MCF 10A (cell line): Measurements from ENCODE around the gene GFM1. TPM values are rescaled to one million over a fixed set of nuclear protein-coding genes. Genes with fewer than 3 reads are reported as not detected.

Experiments
- BruUV-seq: library from RNA; stranded (reverse); fragments of 400-500 nt; replicated peaks from 2 replicates; lab custom pipeline; 2021; lab: Mats Ljungman, UMichigan
- CTCF ChIA-PET: fragments of 300-600 bp; sonication (Branson Sonifier 250); formaldehyde crosslinking; extraction: SDS; loops from one replicate; lab custom pipeline; 2021; ENCODE audit warnings: antibody characterized with exemption, inconsistent platforms; lab: Yijun Ruan, JAX
- POLR2A ChIA-PET: fragments of 300-600, 350-650 bp; sonication (Branson Sonifier 250); formaldehyde crosslinking; extraction: SDS; loops from one replicate; lab custom pipeline; 2020; ENCODE audit warnings: antibody characterized with exemption, inconsistent platforms; lab: Yijun Ruan, JAX
- DNase-seq: peaks from one replicate; pipeline ENCODE4 v3.0.0-alpha.2; 2018; ENCODE audit not compliant: unreplicated experiment
- H3K27ac Mint-ChIP-seq: one replicate; pipeline ENCODE4 v1.8.0; 2022; ENCODE audit warnings: mild to moderate bottlenecking, low read depth, mixed read lengths; ENCODE audit not compliant: unreplicated experiment
- H3K27me3 Mint-ChIP-seq: one replicate; pipeline ENCODE4 v1.8.0; 2022; ENCODE audit warnings: mixed read lengths; ENCODE audit not compliant: insufficient read depth, unreplicated experiment
- H3K36me3 Mint-ChIP-seq: one replicate; pipeline ENCODE4 v1.8.0; 2022; ENCODE audit warnings: mild to moderate bottlenecking, moderate library complexity, mixed read lengths; ENCODE audit not compliant: insufficient read depth, unreplicated experiment
- H3K4me1 Mint-ChIP-seq: one replicate; pipeline ENCODE4 v1.8.0; 2022; ENCODE audit warnings: mixed read lengths; ENCODE audit not compliant: insufficient read depth, unreplicated experiment
- H3K4me3 Mint-ChIP-seq: one replicate; pipeline ENCODE4 v1.8.0; 2022; ENCODE audit warnings: mild to moderate bottlenecking, moderate library complexity, mixed read lengths; ENCODE audit not compliant: unreplicated experiment
- H3K9me3 Mint-ChIP-seq: one replicate; pipeline ENCODE4 v1.8.0; 2022; ENCODE audit warnings: mixed read lengths; ENCODE audit not compliant: unreplicated experiment
- intact Hi-C: fragments of 100-400 bp; cut with micrococcal nuclease; formaldehyde crosslinking; loops from 2 replicates; pipeline ENCODE4 v1.14.1; 2022
- total RNA-seq: library from RNA; stranded (reverse); gene quantifications from 2 replicates; pipeline ENCODE4 v1.2.3, GENCODE V29; 2022
- TF ChIP-seq, protein P1 (sequence below): fragments of 200-600 bp; IDR thresholded peaks from one replicate; pipeline ENCODE4 v1.8.0; 2022; ENCODE audit warnings: antibody characterized with exemption, mild to moderate bottlenecking; ENCODE audit not compliant: unreplicated experiment

The GFM1 gene
- total RNA-seq, 1 experiment from 2014 or later, result 53.9 TPM

DNA sequence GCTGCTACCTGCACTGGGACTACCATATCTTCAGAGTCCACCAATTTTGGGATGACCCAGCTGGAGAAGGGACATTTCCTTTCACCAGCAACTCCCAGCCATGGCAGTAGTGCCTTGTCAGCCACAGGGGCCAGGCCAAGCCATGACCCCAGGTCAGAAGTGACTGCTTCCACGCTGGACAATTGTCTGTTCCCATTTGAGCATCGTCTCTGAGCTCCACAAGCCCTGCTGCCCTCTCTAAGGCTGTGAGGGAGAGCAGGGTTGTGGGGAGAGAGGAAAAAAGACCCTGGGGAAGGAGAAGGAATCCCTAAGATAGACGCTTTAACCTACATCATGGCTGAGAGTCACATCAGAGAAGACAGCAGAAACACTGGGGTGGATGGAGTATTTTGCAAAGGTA, 95.3 kb downstream of the GFM1 start:
- ChIA-PET CTCF (no interaction called here), POLR2A (no interaction called here)
- H3K4me1 Mint-ChIP-seq, result no peaks in the 10 kb centered on the region
- no TSS peak for BruUV-seq
- H3K9me3 Mint-ChIP-seq, result no peaks in the 10 kb centered on the region
- no peak overlapping the region for H3K27ac Mint-ChIP-seq
- peaks cover 7% of the 10 kb centered on the region for H3K36me3 Mint-ChIP-seq
- TF ChIP-seq, protein P1, sequence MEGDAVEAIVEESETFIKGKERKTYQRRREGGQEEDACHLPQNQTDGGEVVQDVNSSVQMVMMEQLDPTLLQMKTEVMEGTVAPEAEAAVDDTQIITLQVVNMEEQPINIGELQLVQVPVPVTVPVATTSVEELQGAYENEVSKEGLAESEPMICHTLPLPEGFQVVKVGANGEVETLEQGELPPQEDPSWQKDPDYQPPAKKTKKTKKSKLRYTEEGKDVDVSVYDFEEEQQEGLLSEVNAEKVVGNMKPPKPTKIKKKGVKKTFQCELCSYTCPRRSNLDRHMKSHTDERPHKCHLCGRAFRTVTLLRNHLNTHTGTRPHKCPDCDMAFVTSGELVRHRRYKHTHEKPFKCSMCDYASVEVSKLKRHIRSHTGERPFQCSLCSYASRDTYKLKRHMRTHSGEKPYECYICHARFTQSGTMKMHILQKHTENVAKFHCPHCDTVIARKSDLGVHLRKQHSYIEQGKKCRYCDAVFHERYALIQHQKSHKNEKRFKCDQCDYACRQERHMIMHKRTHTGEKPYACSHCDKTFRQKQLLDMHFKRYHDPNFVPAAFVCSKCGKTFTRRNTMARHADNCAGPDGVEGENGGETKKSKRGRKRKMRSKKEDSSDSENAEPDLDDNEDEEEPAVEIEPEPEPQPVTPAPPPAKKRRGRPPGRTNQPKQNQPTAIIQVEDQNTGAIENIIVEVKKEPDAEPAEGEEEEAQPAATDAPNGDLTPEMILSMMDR, result no peak
- no peak for DNase-seq
- intact Hi-C loops, result no loop called here
- H3K4me3 Mint-ChIP-seq, result no peak overlapping the region
- H3K27me3 Mint-ChIP-seq, result no peaks in the 10 kb centered on the region

Other genes with a start within 250 kb of the GFM1 start
- gene MLF1, start 73.3 kb upstream of the GFM1 start, total RNA-seq, result 5.0 and 6.8 TPM in 2 replicates
- gene LXN, start 28.1 kb downstream of the GFM1 start, total RNA-seq, result 3.4 and 4.4 TPM in 2 replicates
- not detected in 2 replicates for gene RARRES1, start 87.9 kb downstream of the GFM1 start, total RNA-seq
- gene MFSD1, start 157.5 kb downstream of the GFM1 start, total RNA-seq, result 28.9 and 34.7 TPM in 2 replicates